SK-N-SH (cell line): Measurements from ENCODE around the gene CEP85. TPM values are rescaled to one million over a fixed set of nuclear protein-coding genes. Genes with fewer than 3 reads are reported as not detected.

ENCODE experiments used
- CTCF ChIA-PET: fragments of 300-600, 350-600 bp; formaldehyde crosslinking; extraction: SDS; loops from one replicate; lab custom pipeline; 2021; lab: Yijun Ruan, JAX
- POLR2A ChIA-PET: fragments of 350-600 bp; sonication (Branson Sonifier 250); formaldehyde crosslinking; extraction: SDS; loops from one replicate; lab custom pipeline; 2020; ENCODE audit warnings: antibody characterized with exemption, inconsistent platforms; lab: Yijun Ruan, JAX
- DNase-seq: peaks from one replicate; pipeline ENCODE4 v3.0.0; 2012
- H2AFZ ChIP-seq: fragments of 200-600 bp; sonication (generic); 2 replicates; pipeline ENCODE4 v1.8.1; 2016; ENCODE audit warnings: antibody characterized with exemption, mild to moderate bottlenecking, low read depth
- H3F3A ChIP-seq: fragments of 200-600 bp; sonication (generic); replicated peaks from 2 replicates; pipeline ENCODE3; 2016; ENCODE audit warnings: antibody characterized with exemption, mild to moderate bottlenecking; ENCODE audit not compliant: insufficient read depth
- H3K27ac ChIP-seq, 2 experiments: fragments of 200-500 bp in 1 of 2; fragments of 200-600 bp in 1 of 2; sonication (Bioruptor generic) in 1 of 2; sonication (generic), shearing (Covaris generic) in 1 of 2; 2 replicates each; pipeline versions ENCODE4 v1.5.1 to v1.6.1; 2014 to 2016; ENCODE audit warnings: low read depth in 2 of 2, inconsistent platforms in 1 of 2, low read length in 1 of 2, mild to moderate bottlenecking in 1 of 2, mixed read lengths in 1 of 2
- H3K27me3 ChIP-seq: fragments of 200-600 bp; sonication (generic), shearing (Covaris generic); 2 replicates; pipeline ENCODE4 v1.6.1; 2016; ENCODE audit warnings: mixed run types; ENCODE audit not compliant: insufficient read depth
- H3K36me3 ChIP-seq, 2 experiments: fragments of 200-500 bp in 1 of 2; fragments of 200-600 bp in 1 of 2; sonication (Bioruptor generic) in 1 of 2; sonication (generic) in 1 of 2; replicated peaks in 1 of 2; 2 replicates each; pipeline versions ENCODE3 to v1.5.1; 2014 to 2016; ENCODE audit warnings: low read length in 1 of 2, mild to moderate bottlenecking in 1 of 2; ENCODE audit not compliant: insufficient read depth in 2 of 2, control insufficient read depth in 1 of 2
- H3K4me1 ChIP-seq, 2 experiments: fragments of 200-500 bp in 1 of 2; fragments of 200-600 bp in 1 of 2; sonication (Bioruptor generic) in 1 of 2; sonication (generic), shearing (Covaris generic) in 1 of 2; 2 replicates each; pipeline versions ENCODE4 v1.5.1 to v1.6.1; 2014 to 2016; ENCODE audit warnings: low read depth in 1 of 2, low read length in 1 of 2, mixed run types in 1 of 2; ENCODE audit not compliant: insufficient read depth in 2 of 2, control insufficient read depth in 1 of 2
- H3K4me2 ChIP-seq: fragments of 200-600 bp; sonication (generic), shearing (Covaris generic); 2 replicates; pipeline ENCODE4 v1.6.1; 2017; ENCODE audit warnings: mixed run types
- H3K4me3 ChIP-seq, 2 experiments: fragments of 200-500 bp in 1 of 2; fragments of 200-600 bp in 1 of 2; sonication (Bioruptor generic) in 1 of 2; sonication (generic), shearing (Covaris generic) in 1 of 2; 2 replicates each; pipeline versions ENCODE4 v1.5.1 to v1.8.1; 2014 to 2016; ENCODE audit warnings: low read depth in 2 of 2, inconsistent platforms in 1 of 2, low read length in 1 of 2, mild to moderate bottlenecking in 1 of 2, mixed read lengths in 1 of 2, moderate library complexity in 1 of 2
- H3K79me2 ChIP-seq: fragments of 200-600 bp; sonication (generic); 2 replicates; pipeline ENCODE4 v1.8.1; 2017; ENCODE audit warnings: mild to moderate bottlenecking; ENCODE audit not compliant: insufficient read depth
- H3K9ac ChIP-seq: fragments of 200-600 bp; sonication (generic); 2 replicates; pipeline ENCODE4 v1.6.1; 2017; ENCODE audit warnings: mixed run types
- H3K9me2 ChIP-seq: fragments of 200-600 bp; sonication (generic); 2 replicates; pipeline ENCODE4 v1.6.1; 2017; ENCODE audit warnings: mixed run types
- H3K9me3 ChIP-seq: fragments of 200-600 bp; sonication (generic); 2 replicates; pipeline ENCODE4 v1.6.1; 2017; ENCODE audit warnings: mixed run types, mild to moderate bottlenecking, moderate library complexity
- H4K20me1 ChIP-seq: fragments of 200-600 bp; sonication (generic); 2 replicates; pipeline ENCODE4 v1.6.1; 2017; ENCODE audit warnings: mild to moderate bottlenecking, mixed run types; ENCODE audit not compliant: insufficient read depth
- CTCF ChIP-seq: fragments of 200-600 bp; sonication (generic); IDR thresholded peaks from 2 replicates; pipeline ENCODE4 v1.6.1; 2017; ENCODE audit warnings: antibody characterized with exemption, mild to moderate bottlenecking, moderate library complexity
- FOSL2 ChIP-seq: IDR thresholded peaks from 2 replicates; pipeline ENCODE4 v1.4.0; 2012; ENCODE audit warnings: low read depth, mild to moderate bottlenecking, moderate library complexity, borderline replicate concordance
- FOXM1 ChIP-seq: IDR thresholded peaks from 2 replicates; pipeline ENCODE4 v1.4.0; 2012; ENCODE audit warnings: low read depth, mild to moderate bottlenecking
- MXI1 ChIP-seq: IDR thresholded peaks from 2 replicates; pipeline ENCODE4 v1.6.1; 2012; ENCODE audit warnings: mild to moderate bottlenecking, low read depth, low read length, improper control_type of control experiment
- PBX3 ChIP-seq: IDR thresholded peaks from 2 replicates; pipeline ENCODE4; 2012
- POLR2AphosphoS5 ChIP-seq: IDR thresholded peaks from 2 replicates; pipeline ENCODE4 v1.6.1; 2012; ENCODE audit warnings: low read depth, low read length
- SIN3A ChIP-seq: IDR thresholded peaks from 2 replicates; pipeline ENCODE4 v1.6.1; 2012; ENCODE audit warnings: low read depth, mild to moderate bottlenecking, low read length, moderate library complexity, borderline replicate concordance
- SMC3 ChIP-seq: IDR thresholded peaks from 2 replicates; pipeline ENCODE4 v1.6.1; 2012; ENCODE audit warnings: low read depth, low read length, improper control_type of control experiment
- WGBS: methylation state at CpG from one replicate; pipeline ENCODE4 v1.1.6; 2017; ENCODE audit warnings: low lambda C conversion rate; 5-methylcytosine and 5-hydroxymethylcytosine counted together
- polyA plus RNA-seq, 3 experiments: library from polyadenylated mRNA; depleted of rRNA; stranded (reverse); fragments of >200 nt; gene quantifications; 2 replicates each; pipeline ENCODE4 v1.2.3, GENCODE V29; 2012

The CEP85 gene
- polyA plus RNA-seq, 1 of the 3 experiments (the other 2 are of a cell fraction): 12.1 TPM

- Histone ChIP-seq H3K9me3 (no peaks in the 10 kb centered on the region), H4K20me1 (no peaks in the 10 kb centered on the region), H3F3A (no peaks in the 10 kb centered on the region), H3K4me2 (no peak within 1 kb of the TSS), H3K36me3 (no peaks in the 10 kb centered on the region), H3K27ac (no peak within 1 kb of the TSS), H3K4me1 (peaks cover 0 to 3% of the 10 kb centered on the region in 2 experiments; a peak in 1 of 4 replicates), H3K9me2 (no peaks in the 10 kb centered on the region), H3K79me2 (no peaks in the 10 kb centered on the region), H2AFZ (0 out of 2 replicates have a peak within 1 kb of the TSS, but pooled peaks have one; percentile 41), H3K9ac (no peak within 1 kb of the TSS), H3K27me3 (peaks cover 8% of the 10 kb centered on the region; the same call in 1 of the 2 replicates), H3K4me3 (no peak within 1 kb of the TSS)
- TF ChIP-seq FOSL2 (no peak), CTCF (no peak), FOXM1 (no peak), POLR2AphosphoS5 (no peak)
- 82% methylated on average over 12 of the region's 12 CpGs for WGBS
- ChIA-PET POLR2A (no interaction called here), CTCF (interaction anchor here (1.0 to 10.4 kb wide), 5 partner anchors 10 to 84 kb away, joined by 3 to 213 read pairs (median 4); partner anchors contain the start of genes CEP85 and SH3BGRL3)
- no peak for DNase-seq
Measured at GRCh38 chr1:26317612-26318337, 83.8 kb downstream of the CEP85 start, which contains the start of gene CD52. Gene CD52, plus strand, starts transcription at chr1:26317958. Its CDS starts 60 bp downstream, at chr1:26318018.

GRCh38 chr1:26318338-26319064 is 84.5 kb downstream of the CEP85 start:
- Histone ChIP-seq H3K27ac (no peak overlapping the region), H3F3A (no peaks in the 10 kb centered on the region), H2AFZ (no peak overlapping the region), H3K4me3 (no peak overlapping the region), H3K9me2 (no peaks in the 10 kb centered on the region), H3K79me2 (no peaks in the 10 kb centered on the region), H3K9ac (no peak overlapping the region), H3K9me3 (no peaks in the 10 kb centered on the region), H3K27me3 (peaks cover 8% of the 10 kb centered on the region; the same call in 1 of the 2 replicates), H4K20me1 (no peaks in the 10 kb centered on the region), H3K4me1 (peaks cover 0 to 3% of the 10 kb centered on the region in 2 experiments; a peak in 1 of 4 replicates), H3K4me2 (no peak overlapping the region), H3K36me3 (no peaks in the 10 kb centered on the region)
- 75% methylated on average over 7 of the region's 9 CpGs for WGBS
- CTCF ChIA-PET: interaction anchor here (1.0 to 10.4 kb wide), 5 partner anchors 11 to 85 kb away, joined by 3 to 213 read pairs (median 4); partner anchors contain the start of genes CEP85 and SH3BGRL3
- no peak for DNase-seq
- TF ChIP-seq PBX3: no peak
- TF ChIP-seq SMC3: no peak
- TF ChIP-seq MXI1: no peak
- TF ChIP-seq FOSL2: no peak
- no peak for TF ChIP-seq SIN3A
- POLR2A ChIA-PET: no interaction called here
